Upper lobe of left lung (tissue), 6 donors: ENCODE data around the gene MYO15A. TPM values are rescaled to one million over a fixed set of nuclear protein-coding genes. Genes with fewer than 3 reads are reported as not detected.

Experiments used
- ATAC-seq, 2 donors: fragments of 200-7000 bp; cut with Tn5 transposase; one replicate each; pipeline ENCODE4 v1.9.1; 2022; ENCODE audit warnings: mild to moderate bottlenecking in 2 of 2, moderate library complexity in 2 of 2; ENCODE audit not compliant: low FRiP score in 2 of 2
- DNase-seq, 2 donors: peaks; one replicate each; pipeline ENCODE4 v3.0.0-alpha.2; 2019 to 2020
- H3K27ac ChIP-seq, 4 donors: fragments of 200-600 bp; sonication (generic); one replicate each; pipeline ENCODE4 v1.5.1; 2016 to 2019
- H3K27me3 ChIP-seq, 4 donors: fragments of 200-600 bp; sonication (generic); one replicate each; pipeline ENCODE4 v1.5.1; 2017 to 2019
- H3K36me3 ChIP-seq, 4 donors: fragments of 200-600 bp; sonication (generic); one replicate each; pipeline ENCODE4 v1.5.1; 2016 to 2019
- H3K4me1 ChIP-seq, 4 donors: fragments of 200-600 bp; sonication (generic); one replicate each; pipeline ENCODE4 v1.5.1; 2018 to 2019
- H3K4me3 ChIP-seq, 4 donors: fragments of 200-600 bp; sonication (generic); one replicate each; pipeline ENCODE4 v1.5.1; 2017 to 2019; ENCODE audit warnings: mild to moderate bottlenecking in 2 of 4, moderate library complexity in 1 of 4
- H3K9me3 ChIP-seq, 4 donors: fragments of 200-600 bp; sonication (generic); one replicate each; pipeline ENCODE4 v1.5.1; 2018 to 2019
- EP300 ChIP-seq, 4 donors: sonication (generic); formaldehyde crosslinking; IDR thresholded peaks; one replicate each; pipeline ENCODE4 v1.5.1; 2017; ENCODE audit warnings: antibody characterized with exemption in 4 of 4, control low read depth in 2 of 4
- POLR2A ChIP-seq, 4 donors: fragments of 450-650 bp; IDR thresholded peaks; one replicate each; pipeline ENCODE4 v1.5.1; 2016 to 2017; ENCODE audit warnings: antibody characterized with exemption in 4 of 4, mild to moderate bottlenecking in 2 of 4
- POLR2AphosphoS5 ChIP-seq, 2 donors: sonication (generic); formaldehyde crosslinking; IDR thresholded peaks; one replicate each; pipeline ENCODE4 v1.5.1; 2017; ENCODE audit warnings: antibody characterized with exemption in 2 of 2
- WGBS, 2 donors: methylation state at CpG; one replicate each; pipeline ENCODE4 v1.1.5; 2017 to 2018; 5-methylcytosine and 5-hydroxymethylcytosine counted together
- total RNA-seq, 6 donors: library from RNA; depleted of rRNA in 4 of 6; stranded (reverse); fragments of >200 nt in 4 of 6; gene quantifications; one replicate each; pipeline versions ENCODE4 v1.1.0 to v1.2.1, GENCODE V29; 2016 to 2021
- TF ChIP-seq, protein P1 (sequence below), 6 experiments: fragments of 450-650 bp in 4 of 6; fragments of 200-600 bp in 2 of 6; sonication (generic) in 2 of 6; IDR thresholded peaks; one replicate each; pipeline ENCODE4 v1.5.1; 2016 to 2019; ENCODE audit warnings: antibody characterized with exemption in 6 of 6
- donor health status: DM: no; HTN: no; CAD: no; lungs with moderate emphysema.
- donor health status: DM: no; HTN: yes; CAD: no; lungs with severe emphysema.

Gene MYO15A
- total RNA-seq, 6 donors from 2014 or later, result 2.0 to 9.4 (median 3.9) TPM

DNA sequence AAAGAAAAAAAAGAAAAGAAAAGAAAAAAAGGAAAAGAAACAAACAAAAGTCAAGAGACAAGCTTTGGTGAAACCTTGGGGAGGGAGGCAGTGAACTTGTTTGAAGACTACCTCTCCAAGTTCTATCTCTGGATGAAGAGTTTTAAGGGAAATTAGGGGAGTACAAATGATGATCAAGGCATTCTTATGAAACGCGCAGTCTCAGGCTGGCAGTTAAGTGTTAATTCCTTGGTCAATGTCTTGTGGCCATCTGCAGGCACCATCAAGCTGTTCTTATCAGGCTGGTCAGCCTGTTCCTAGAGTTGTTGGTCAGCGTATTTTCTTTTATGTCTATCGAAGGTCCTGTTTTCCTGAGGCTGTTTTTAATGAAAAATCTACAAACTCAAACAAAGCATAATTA is 29.0 kb upstream of the MYO15A start:
- TF ChIP-seq POLR2AphosphoS5 (IDR thresholded peaks at IDR 0.05) (no peak), EP300 (IDR thresholded peaks at IDR 0.05) (no peak)

DNA sequence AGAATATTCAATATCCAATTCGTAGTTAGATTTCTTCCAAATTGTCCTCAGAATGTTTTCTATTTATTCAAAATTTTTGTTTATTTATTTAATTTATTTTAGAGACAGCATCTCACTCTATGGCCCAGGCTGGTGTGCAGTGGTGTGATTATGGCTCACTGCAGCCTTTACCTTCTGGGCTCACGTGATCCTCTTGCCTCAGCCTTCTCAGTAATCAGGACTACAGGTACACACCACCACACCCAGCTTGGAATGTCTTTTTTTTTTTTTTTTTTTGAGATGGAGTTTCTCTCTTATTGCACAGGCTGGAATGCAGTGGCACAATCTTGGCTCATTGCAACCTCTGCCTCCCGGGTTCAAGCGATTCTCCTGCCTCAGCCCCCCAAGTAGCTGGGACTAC is 24.3 kb upstream of the MYO15A start:
- no peak overlapping the region for H3K4me3 ChIP-seq
- no peak overlapping the region for H3K27ac ChIP-seq
- H3K27me3 ChIP-seq, result no peaks in the 10 kb centered on the region
- DNase-seq, result no peak
- H3K36me3 ChIP-seq, result no peaks in the 10 kb centered on the region
- TF ChIP-seq POLR2AphosphoS5 (IDR thresholded peaks at IDR 0.05) (no peak), POLR2A (IDR thresholded peaks at IDR 0.05) (no peak), EP300 (IDR thresholded peaks at IDR 0.05) (no peak)
- TF ChIP-seq, protein P1, sequence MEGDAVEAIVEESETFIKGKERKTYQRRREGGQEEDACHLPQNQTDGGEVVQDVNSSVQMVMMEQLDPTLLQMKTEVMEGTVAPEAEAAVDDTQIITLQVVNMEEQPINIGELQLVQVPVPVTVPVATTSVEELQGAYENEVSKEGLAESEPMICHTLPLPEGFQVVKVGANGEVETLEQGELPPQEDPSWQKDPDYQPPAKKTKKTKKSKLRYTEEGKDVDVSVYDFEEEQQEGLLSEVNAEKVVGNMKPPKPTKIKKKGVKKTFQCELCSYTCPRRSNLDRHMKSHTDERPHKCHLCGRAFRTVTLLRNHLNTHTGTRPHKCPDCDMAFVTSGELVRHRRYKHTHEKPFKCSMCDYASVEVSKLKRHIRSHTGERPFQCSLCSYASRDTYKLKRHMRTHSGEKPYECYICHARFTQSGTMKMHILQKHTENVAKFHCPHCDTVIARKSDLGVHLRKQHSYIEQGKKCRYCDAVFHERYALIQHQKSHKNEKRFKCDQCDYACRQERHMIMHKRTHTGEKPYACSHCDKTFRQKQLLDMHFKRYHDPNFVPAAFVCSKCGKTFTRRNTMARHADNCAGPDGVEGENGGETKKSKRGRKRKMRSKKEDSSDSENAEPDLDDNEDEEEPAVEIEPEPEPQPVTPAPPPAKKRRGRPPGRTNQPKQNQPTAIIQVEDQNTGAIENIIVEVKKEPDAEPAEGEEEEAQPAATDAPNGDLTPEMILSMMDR (IDR thresholded peaks at IDR 0.05), result no peak
- H3K9me3 ChIP-seq, result no peaks in the 10 kb centered on the region
- 84 to 86% methylated on average over 4 of the region's 4 CpGs for whole genome bisulfite sequencing, 2 donors
- peaks cover 10 to 21% (median 14%) of the 10 kb centered on the region in 4 donors for H3K4me1 ChIP-seq
- ATAC-seq, result no peak

More for the DNA sequence above, 29.0 kb upstream of the MYO15A start:
- Histone ChIP-seq H3K27me3 (no peaks in the 10 kb centered on the region), H3K27ac (no peak overlapping the region), H3K36me3 (no peaks in the 10 kb centered on the region), H3K9me3 (no peaks in the 10 kb centered on the region), H3K4me1 (no peaks in the 10 kb centered on the region), H3K4me3 (no peak overlapping the region)
- ATAC-seq (no peak), DNase-seq (no peak)
- 62 to 69% methylated on average over 4 of the region's 4 CpGs for WGBS, 2 donors

DNA sequence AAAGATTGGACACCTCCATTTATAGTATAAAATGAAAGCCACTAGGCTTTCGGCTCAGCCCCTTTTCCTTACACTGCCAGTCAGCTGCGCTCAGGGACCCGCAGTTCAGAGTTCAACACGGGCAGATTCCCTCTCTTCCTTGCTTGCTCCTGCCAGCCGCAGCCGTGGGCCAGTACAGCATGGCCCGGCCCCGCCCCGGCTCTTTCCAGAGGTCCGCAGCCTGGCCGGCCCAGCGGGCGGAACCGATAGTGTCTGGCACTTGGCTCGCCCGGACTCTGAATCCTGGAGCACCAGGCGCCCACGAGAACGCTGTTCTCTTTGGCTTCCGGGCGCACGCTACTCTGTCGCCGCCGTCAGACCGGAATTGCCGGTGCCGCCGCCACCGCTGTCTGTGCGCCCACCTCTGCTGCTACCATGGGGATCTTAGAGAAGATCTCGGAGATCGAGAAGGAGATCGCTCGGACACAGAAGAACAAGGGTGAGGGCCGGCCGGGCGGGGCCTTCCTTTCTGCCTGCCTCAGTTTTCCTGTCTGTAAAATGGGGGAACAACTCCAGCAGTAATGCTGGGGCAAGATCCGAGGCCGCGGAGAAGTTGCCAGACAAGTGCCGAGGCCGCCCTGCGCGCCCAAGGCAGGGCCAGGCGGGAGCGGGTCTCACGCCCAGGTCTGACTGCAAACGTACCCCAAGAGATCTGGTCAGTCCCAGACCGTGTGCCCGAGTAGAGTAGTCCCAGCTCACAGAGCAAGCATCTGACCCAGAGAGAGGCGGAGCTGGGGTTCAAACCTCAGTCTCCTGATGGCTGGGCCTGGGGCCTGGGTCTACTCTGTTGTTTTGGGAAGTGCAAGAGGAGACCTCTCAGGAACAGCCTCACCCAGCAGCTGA is 20.7 kb upstream of the MYO15A start, which contains the start of gene DRG2:
Gene DRG2 (plus strand): TSS at position 339 of the 882 bp plus-strand sequence. CDS start 76 bp downstream, at position 415.
- H3K27ac ChIP-seq, result peak within 1 kb of the TSS; percentile 77 to 86 (median 82)

DNA sequence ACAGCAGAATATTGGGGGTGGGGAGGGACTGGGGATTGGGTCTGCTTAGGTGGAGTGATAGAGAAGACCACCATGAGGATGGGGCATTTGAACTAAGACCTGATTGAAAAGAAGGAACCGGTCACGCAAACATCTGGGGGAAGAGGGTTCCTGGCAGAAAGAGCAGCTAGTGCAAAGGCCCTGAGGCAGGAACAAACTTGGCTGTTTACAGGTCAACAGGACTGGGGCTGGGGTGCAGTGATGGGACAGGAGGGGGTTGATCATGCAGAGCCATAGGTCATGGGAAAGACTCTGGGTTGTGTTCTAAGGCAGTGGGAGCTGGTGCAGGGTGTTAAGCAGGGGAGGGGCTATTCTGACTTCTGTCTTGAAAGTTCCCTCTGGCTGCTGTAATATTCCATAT is 18.9 kb upstream of the MYO15A start:
- TF ChIP-seq POLR2A (IDR thresholded peaks at IDR 0.05), result no peak
- TF ChIP-seq EP300 (IDR thresholded peaks at IDR 0.05), result no peak
- TF ChIP-seq POLR2AphosphoS5 (IDR thresholded peaks at IDR 0.05), result no peak
- TF ChIP-seq, protein P1 (IDR thresholded peaks at IDR 0.05), result no peak

More for the DNA sequence above, 20.7 kb upstream of the MYO15A start, which contains the start of gene DRG2:
- H3K4me1 ChIP-seq, result peaks cover 10 to 26% (median 14%) of the 10 kb centered on the region in 4 donors
- H3K27me3 ChIP-seq, result no peaks in the 10 kb centered on the region
- no peaks in the 10 kb centered on the region for H3K9me3 ChIP-seq
- DNase-seq, result peak; percentile 93 to 96
- TF ChIP-seq POLR2A (IDR thresholded peaks at IDR 0.05), result peak in 2 of 4 donors; percentile 45 to 64
- TF ChIP-seq, protein P1 (IDR thresholded peaks at IDR 0.05), result peak in 2 of 6 experiments; percentile 27 to 36
- peak in 1 of 4 donors; percentile 33 for TF ChIP-seq EP300 (IDR thresholded peaks at IDR 0.05)
- peak; percentile 79 to 82 for TF ChIP-seq POLR2AphosphoS5 (IDR thresholded peaks at IDR 0.05)
- H3K36me3 ChIP-seq, result peaks cover 0 to 15% (median 2%) of the 10 kb centered on the region in 4 donors
- peak; percentile 98 to 99 for ATAC-seq
- WGBS, 2 donors, result 0 to 1% methylated on average over 40 to 45 of the region's 52 CpGs
- peak within 1 kb of the TSS; percentile 68 to 90 (median 78) for H3K4me3 ChIP-seq

More for the DNA sequence above, 18.9 kb upstream of the MYO15A start:
- Histone ChIP-seq H3K27ac (no peak overlapping the region), H3K36me3 (peaks cover 0 to 28% (median 10%) of the 10 kb centered on the region in 4 donors), H3K9me3 (no peaks in the 10 kb centered on the region), H3K4me3 (no peak overlapping the region), H3K27me3 (no peaks in the 10 kb centered on the region), H3K4me1 (peaks cover 10 to 26% (median 16%) of the 10 kb centered on the region in 4 donors)
- DNase-seq, result no peak
- no peak for ATAC-seq
- 98 to 100% methylated on average over 2 of the region's 2 CpGs for WGBS, 2 donors
